Ovary (tissue), 3 donors: ENCODE data around the gene CORO6.

Experiments
- CTCF ChIP-seq, 3 donors: fragments of 450-650 bp in 2 of 3; fragments of 200-600 bp in 1 of 3; IDR thresholded peaks; one replicate each; pipeline versions ENCODE4 v1.5.1 to v1.8.0; 2016 to 2022; ENCODE audit warnings: antibody characterized with exemption in 3 of 3, mild to moderate bottlenecking in 1 of 3
- EP300 ChIP-seq: sonication (generic); formaldehyde crosslinking; IDR thresholded peaks from one replicate; pipeline ENCODE4 v1.6.1; 2017; ENCODE audit warnings: antibody characterized with exemption
- POLR2A ChIP-seq: fragments of 450-650 bp; IDR thresholded peaks from one replicate; pipeline ENCODE4 v1.6.1; 2017; ENCODE audit warnings: antibody characterized with exemption, mild to moderate bottlenecking, moderate library complexity
- donor health status: DM: no; HTN: no; CAD: no.

DNA sequence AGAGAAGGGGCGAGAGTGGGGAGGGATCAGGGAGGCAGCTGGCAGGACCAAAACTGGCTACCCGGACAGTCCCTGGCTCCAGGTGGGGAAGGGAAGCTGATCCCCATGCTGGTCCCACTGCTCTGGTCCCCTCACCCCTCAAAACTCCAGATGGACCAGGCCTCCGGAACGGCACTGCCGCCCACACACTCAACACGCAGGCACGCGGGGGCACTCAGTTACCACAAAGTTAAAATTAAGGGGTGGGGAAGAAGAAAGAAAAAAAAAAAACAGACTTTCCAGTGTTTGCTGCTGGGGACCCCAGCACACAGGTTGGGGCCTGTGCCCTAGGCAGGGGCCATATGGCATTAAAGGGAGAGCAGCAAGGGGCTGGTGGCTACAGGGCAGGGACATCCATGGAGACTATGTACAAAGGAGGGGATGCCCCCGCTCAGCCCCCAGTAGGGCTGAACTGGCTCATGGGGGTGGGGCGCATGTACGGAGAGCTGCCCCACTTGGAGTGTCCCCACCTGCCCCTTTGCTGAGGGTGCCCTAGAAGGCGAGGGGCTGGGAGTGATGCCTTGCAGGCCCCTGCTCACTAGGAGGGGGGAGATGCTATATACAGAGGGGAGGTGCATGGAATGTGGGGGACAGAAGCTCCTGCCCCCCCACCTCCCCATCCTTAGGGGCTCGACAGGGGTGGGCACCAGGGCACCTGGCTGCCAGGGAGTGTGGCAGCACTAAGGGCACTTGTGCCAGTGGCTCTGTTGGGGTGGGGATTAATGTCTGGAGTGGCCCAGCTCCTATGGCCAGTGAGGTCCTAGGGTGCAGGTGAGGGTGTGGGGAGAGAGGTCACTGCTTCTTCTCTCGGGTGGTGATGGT is 48.6 kb downstream of the CORO6 start:
- TF ChIP-seq CTCF (IDR thresholded peaks at IDR 0.05) (no peak), POLR2A (no peak), EP300 (no peak)
